Ishikawa (cell line): ENCODE results near the gene CLMN.
A peak's percentile ranks its signal among the peaks of the same experiment; 100 is the strongest.

Experiments used
- CEBPB ChIP-seq: IDR thresholded peaks from 2 replicates; pipeline ENCODE4 v1.6.1; 2012
- CREB1 ChIP-seq: IDR thresholded peaks from 2 replicates; pipeline ENCODE4 v1.6.1; 2012; ENCODE audit warnings: low read depth
- EGR1 ChIP-seq: IDR thresholded peaks from 2 replicates; pipeline ENCODE4 v1.6.1; 2012
- EP300 ChIP-seq: IDR thresholded peaks from 2 replicates; pipeline ENCODE4 v1.6.1; 2012; ENCODE audit warnings: borderline replicate concordance
- FOXM1 ChIP-seq: IDR thresholded peaks from 2 replicates; pipeline ENCODE4 v1.6.1; 2012; ENCODE audit warnings: low read depth, borderline replicate concordance
- NFIC ChIP-seq: IDR thresholded peaks from 2 replicates; pipeline ENCODE4 v1.6.1; 2012
- RAD21 ChIP-seq: IDR thresholded peaks from 2 replicates; pipeline ENCODE4 v1.6.1; 2012; ENCODE audit warnings: low read depth
- TAF1 ChIP-seq: IDR thresholded peaks from 2 replicates; pipeline ENCODE4 v1.6.1; 2012; ENCODE audit warnings: low read depth, mild to moderate bottlenecking
- TCF12 ChIP-seq: IDR thresholded peaks from 2 replicates; pipeline ENCODE4 v1.6.1; 2012; ENCODE audit warnings: low read depth
- TEAD4 ChIP-seq: IDR thresholded peaks from 2 replicates; pipeline ENCODE4 v1.6.1; 2012
- YY1 ChIP-seq: IDR thresholded peaks from 2 replicates; pipeline ENCODE4 v1.6.1; 2012; ENCODE audit warnings: low read depth
- ZBTB7A ChIP-seq: IDR thresholded peaks from 2 replicates; pipeline ENCODE4 v1.6.1; 2012; ENCODE audit warnings: low read depth
- TF ChIP-seq, protein P1 (sequence below): IDR thresholded peaks from 2 replicates; pipeline ENCODE4 v1.6.1; 2012; ENCODE audit warnings: low read depth, mild to moderate bottlenecking
- TF ChIP-seq, protein P2 (sequence below): IDR thresholded peaks from 2 replicates; pipeline ENCODE4 v1.6.1; 2012
- TF ChIP-seq, protein P3 (sequence below): IDR thresholded peaks from 2 replicates; pipeline ENCODE4 v1.6.1; 2012

Gene CLMN, protein sequence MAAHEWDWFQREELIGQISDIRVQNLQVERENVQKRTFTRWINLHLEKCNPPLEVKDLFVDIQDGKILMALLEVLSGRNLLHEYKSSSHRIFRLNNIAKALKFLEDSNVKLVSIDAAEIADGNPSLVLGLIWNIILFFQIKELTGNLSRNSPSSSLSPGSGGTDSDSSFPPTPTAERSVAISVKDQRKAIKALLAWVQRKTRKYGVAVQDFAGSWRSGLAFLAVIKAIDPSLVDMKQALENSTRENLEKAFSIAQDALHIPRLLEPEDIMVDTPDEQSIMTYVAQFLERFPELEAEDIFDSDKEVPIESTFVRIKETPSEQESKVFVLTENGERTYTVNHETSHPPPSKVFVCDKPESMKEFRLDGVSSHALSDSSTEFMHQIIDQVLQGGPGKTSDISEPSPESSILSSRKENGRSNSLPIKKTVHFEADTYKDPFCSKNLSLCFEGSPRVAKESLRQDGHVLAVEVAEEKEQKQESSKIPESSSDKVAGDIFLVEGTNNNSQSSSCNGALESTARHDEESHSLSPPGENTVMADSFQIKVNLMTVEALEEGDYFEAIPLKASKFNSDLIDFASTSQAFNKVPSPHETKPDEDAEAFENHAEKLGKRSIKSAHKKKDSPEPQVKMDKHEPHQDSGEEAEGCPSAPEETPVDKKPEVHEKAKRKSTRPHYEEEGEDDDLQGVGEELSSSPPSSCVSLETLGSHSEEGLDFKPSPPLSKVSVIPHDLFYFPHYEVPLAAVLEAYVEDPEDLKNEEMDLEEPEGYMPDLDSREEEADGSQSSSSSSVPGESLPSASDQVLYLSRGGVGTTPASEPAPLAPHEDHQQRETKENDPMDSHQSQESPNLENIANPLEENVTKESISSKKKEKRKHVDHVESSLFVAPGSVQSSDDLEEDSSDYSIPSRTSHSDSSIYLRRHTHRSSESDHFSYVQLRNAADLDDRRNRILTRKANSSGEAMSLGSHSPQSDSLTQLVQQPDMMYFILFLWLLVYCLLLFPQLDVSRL

DNA sequence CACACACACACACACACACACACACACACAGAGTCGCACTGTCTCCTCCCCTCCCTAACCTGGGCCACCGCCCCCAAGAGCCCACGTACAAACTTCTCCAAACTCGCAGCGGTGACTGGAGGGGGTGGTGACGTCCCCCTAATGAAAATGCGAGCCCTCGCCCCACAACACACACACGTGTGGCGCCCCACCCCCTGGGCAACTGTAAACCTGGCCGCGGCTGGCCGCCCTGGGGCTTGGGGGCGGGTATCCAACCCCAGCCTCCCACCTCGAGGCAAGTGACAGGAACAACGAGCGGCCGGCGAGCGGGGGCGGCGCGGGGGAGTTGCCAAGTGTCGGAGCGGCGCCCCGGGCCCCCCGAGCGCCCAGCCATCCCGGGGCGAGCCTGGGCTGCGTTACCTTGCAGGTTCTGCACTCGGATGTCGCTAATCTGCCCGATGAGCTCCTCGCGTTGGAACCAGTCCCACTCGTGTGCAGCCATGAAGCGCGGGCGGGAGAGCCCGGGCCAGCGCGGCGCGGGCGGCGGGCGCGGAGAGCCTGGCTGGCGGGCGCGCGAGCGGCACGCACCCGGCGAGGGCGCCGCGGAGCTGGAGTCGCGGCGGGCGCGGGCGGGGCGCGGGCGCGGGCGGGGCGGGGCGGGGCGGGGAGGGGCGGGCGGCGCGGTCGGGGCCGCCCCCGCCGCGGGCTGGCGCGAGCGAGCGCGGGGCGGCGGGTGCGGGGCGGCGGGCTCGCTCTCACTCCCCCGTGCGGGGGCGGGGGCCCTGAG lies at the start of gene CLMN:
Gene CLMN (minus strand): TSS at position 597 of the 766 bp plus-strand sequence. CDS start 116 bp downstream, at position 481.
- TF ChIP-seq YY1 (no peak), EGR1 (peak; percentile 84), TEAD4 (peak; percentile 26; the same call in 1 of the 2 replicates), NFIC (peak; percentile 42; the same call in 1 of the 2 replicates), CEBPB (no peak), EP300 (no peak), CREB1 (no peak), TCF12 (0 out of 2 replicates have a peak, but pooled peaks have one; percentile 22), ZBTB7A (peak; percentile 65; the same call in 1 of the 2 replicates), RAD21 (no peak), TAF1 (no peak)
- TF ChIP-seq, protein P1, sequence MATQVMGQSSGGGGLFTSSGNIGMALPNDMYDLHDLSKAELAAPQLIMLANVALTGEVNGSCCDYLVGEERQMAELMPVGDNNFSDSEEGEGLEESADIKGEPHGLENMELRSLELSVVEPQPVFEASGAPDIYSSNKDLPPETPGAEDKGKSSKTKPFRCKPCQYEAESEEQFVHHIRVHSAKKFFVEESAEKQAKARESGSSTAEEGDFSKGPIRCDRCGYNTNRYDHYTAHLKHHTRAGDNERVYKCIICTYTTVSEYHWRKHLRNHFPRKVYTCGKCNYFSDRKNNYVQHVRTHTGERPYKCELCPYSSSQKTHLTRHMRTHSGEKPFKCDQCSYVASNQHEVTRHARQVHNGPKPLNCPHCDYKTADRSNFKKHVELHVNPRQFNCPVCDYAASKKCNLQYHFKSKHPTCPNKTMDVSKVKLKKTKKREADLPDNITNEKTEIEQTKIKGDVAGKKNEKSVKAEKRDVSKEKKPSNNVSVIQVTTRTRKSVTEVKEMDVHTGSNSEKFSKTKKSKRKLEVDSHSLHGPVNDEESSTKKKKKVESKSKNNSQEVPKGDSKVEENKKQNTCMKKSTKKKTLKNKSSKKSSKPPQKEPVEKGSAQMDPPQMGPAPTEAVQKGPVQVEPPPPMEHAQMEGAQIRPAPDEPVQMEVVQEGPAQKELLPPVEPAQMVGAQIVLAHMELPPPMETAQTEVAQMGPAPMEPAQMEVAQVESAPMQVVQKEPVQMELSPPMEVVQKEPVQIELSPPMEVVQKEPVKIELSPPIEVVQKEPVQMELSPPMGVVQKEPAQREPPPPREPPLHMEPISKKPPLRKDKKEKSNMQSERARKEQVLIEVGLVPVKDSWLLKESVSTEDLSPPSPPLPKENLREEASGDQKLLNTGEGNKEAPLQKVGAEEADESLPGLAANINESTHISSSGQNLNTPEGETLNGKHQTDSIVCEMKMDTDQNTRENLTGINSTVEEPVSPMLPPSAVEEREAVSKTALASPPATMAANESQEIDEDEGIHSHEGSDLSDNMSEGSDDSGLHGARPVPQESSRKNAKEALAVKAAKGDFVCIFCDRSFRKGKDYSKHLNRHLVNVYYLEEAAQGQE: no peak
- TF ChIP-seq, protein P2, sequence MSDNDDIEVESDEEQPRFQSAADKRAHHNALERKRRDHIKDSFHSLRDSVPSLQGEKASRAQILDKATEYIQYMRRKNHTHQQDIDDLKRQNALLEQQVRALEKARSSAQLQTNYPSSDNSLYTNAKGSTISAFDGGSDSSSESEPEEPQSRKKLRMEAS: peak; percentile 81

DNA sequence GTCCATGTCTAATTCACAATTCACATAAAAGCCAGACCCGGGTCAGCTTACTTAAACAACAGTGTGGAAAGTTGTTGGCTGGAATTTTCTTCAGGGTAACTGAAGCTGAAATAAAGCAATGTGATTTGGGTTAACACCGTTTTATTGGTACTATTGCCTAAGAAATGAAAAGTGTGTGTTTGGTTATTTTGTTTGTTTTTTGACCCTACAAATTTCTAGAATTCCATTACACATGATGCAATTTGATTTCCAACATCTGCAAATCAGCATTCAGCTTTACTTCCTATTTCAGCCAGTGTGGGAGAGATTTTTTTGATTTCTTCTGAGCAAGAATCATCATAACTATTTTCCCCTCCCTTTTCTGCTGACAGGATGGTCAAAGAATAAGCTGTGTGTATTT lies 45.7 kb upstream of the CLMN start:
- TF ChIP-seq EP300 (no peak), ZBTB7A (no peak), NFIC (no peak), TEAD4 (no peak), CREB1 (no peak), FOXM1 (no peak), RAD21 (no peak), YY1 (no peak), EGR1 (no peak), CEBPB (no peak), TCF12 (no peak), TAF1 (no peak)
- TF ChIP-seq, protein P3, sequence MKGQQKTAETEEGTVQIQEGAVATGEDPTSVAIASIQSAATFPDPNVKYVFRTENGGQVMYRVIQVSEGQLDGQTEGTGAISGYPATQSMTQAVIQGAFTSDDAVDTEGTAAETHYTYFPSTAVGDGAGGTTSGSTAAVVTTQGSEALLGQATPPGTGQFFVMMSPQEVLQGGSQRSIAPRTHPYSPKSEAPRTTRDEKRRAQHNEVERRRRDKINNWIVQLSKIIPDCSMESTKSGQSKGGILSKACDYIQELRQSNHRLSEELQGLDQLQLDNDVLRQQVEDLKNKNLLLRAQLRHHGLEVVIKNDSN: no peak
- TF ChIP-seq, protein P1: no peak
- TF ChIP-seq, protein P2: no peak

DNA sequence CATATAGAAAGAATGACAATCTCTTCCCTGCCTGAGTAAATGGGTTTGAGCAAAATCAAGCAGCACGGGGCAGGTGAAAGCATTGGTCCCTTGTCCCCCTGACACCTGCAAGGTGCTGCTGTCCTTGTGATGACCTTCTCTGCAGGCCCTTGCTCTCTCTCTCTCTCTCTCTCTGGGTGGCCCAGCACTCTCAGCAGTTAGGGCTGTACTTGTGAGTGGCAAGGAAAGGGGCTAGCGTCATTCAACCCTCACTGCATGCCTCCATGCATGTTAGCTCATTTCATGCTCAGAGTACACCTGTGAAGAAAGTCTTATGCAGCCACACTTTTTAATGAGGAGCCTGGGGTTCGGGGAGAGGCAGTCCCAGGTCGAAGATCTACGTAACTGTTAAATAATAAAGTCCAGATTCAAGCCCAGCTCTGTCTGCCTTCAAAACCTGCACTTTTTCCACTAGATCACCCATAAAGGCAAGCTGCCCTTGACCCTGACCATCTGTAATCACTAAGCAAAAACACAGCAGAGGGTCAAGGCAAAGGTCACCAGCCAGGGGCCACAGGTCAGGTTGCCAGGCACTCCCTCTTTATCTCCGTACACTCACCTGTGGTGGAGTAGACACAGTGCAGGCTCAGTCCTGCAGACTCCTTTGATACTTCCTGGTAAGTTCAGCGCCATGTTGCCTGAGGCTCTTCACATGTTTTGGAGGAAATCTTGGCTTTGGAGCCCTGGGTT lies 44.9 kb upstream of the CLMN start:
- TF ChIP-seq TAF1: no peak

DNA sequence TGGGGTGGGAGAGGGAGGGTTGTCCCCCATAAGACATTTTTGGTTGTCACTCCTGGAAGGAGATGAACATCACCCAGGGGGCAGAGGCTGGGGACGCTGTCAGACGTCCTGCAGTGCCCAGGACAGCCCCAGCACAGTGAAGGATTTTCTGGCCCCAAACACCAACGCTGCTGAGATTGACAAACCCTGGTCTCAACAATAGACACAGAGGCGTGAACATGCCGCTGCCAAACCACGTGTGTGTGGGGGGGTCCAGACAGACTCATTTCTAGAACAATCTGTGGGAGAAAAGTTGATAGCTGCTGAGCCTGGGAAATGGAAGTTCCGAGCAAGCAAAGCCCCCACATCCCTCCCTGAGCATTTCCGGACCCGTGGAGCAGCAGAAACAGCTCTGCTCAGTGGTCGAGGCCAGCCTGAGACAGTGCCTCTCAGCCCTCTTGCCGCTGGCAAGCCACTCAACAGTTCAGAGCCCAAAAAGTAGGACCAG lies 43.8 kb upstream of the CLMN start:
- no peak for TF ChIP-seq CREB1
- no peak for TF ChIP-seq TCF12
- no peak for TF ChIP-seq TEAD4

DNA sequence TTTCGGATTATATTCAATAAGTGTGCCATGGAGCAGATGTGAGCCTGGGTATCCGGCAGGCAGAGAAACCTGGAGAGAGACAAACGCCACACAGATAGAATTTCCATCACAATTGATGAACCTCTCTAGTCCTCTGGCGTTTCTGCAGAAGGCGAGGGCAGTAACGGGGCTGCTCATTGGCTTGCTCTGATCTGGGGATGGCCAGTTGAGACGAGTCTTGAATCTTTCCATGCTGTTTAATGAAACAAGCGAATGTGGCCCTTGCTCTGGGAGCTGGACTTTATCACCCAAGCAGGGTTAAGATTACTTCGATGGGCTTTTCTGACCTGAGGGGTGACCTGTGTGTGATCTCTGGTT lies 42.4 kb upstream of the CLMN start:
- 0 out of 2 replicates have a peak, but pooled peaks have one; percentile 2 for TF ChIP-seq TCF12
- no peak for TF ChIP-seq YY1
- TF ChIP-seq EP300: no peak
- TF ChIP-seq, protein P1: no peak
- TF ChIP-seq EGR1: no peak
